ENCODE data around the gene PRPF8. TPM values are rescaled to one million over a fixed set of nuclear protein-coding genes. Genes with fewer than 3 reads are reported as not detected.

Gene PRPF8
- 255 to 267 TPM (median 262 TPM) in 5 replicates for total RNA-seq (2022; extraction: Qiagen RNA extraction)

DNA sequence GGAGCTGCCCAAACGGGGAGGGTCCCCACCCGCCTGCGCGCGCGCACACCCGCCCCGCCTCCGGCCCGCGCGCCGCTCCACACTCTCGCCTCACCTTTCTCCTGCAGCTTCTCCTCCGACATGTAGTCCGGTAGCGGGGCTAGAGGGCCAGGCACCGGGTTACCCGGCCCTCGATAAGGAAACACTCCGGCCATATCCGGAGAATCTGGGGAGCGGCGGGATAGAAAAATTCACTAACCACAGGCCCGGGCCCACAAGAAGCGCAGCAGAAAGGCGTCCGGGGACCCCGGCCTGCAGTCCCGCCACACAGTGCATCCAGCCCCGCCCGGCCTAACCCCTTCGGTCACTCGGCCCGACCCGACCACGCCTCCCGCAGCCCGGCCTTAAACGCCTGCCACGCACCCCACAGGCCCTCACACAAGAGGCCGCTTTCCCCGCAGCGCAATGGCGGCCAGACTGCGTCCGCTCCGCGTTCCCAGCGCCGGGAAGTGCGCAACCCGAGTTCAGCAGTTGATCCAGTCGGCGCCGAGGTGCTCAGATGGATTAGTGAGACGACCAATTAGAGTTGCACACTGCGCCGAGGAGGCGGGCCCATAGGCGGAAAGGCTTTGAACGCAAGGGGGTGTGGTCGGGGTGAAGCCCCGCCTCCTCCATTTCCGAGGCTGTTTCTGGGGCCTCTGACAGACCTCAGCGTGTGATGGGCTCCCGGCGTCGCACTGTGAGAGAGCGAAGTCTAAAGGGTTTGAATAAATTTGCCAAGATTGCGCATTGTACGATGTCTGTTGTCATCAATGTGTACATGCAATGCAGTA, at the start of gene PRPF8:
Gene PRPF8 (minus strand): TSS at position 490 of the 812 bp plus-strand sequence. CDS start 296 bp downstream, at position 194.

DNA sequence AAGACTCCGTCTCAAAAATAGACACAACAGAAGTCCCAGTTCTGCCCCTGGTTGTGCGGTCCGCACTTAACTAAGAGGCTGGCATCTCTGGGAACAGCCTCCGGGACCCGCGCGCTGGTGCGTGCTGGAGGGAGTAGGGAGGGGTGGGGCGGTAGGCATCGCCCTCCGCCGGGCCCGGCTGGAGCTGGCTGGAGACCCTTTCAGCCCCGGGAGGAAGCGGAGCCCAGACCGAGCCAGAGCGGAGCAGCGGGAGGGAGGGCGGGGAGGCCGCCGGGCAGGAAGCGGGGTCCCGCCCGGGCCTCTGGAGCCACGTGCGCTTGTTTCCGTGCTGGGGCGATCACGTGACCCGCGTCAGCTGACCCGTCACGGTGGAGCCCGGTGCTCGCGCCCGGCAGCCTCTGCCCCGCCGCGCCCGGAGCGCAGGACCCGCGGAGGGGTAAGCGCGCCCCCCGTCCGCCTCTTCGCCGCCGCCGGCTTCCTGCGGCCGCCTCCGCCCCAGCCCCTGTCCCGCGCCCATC, 39.7 kb upstream of the PRPF8 start, which contains the start of gene WDR81:
Gene WDR81 (plus strand): TSS at position 354 of the 518 bp plus-strand sequence. CDS start 256 bp downstream, outside the sequence.

DNA sequence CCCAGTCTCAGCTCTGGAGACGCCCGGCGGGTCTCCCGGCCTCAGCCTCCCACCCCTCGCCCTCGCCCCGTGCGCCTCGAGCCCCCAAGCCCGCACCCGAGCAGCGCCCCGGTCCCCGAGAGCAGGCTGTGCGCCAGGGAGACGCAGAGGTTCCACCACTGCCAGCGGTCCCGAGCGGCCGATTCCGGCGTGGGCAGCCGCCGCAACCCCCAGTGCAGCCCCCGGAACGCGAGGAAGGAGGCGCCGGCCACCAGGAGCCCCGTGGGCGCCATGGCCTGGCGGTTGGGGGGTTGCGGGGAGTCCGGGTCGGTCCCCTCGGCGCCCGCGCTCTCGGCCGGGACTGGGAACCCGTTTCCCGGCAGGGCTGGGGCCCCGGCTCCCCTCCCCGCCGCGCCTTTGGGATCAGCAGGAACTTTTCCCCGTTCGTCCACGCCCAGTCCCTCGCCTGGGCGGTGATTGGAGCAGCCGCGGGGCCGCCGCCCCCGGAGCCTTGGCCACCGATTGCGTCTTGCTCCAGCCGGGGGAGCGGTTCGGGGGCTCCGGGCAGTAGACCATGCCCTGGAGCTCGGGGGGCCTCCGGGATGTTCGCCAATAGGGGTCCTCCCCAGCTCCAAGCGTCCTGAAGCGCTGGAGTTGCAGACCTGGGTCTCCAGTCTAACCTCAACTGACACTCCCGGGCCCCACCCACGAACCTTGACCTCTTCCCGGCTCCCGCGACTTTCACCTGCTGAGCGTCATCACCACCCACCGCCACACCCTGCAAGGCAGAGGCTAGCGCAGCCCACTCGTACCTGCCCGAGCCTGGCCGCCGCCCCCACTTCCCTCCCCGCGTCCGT, 25.5 kb upstream of the PRPF8 start, which contains the start of gene TLCD2:
Gene TLCD2 (minus strand): TSS at position 407 of the 836 bp plus-strand sequence. CDS start 135 bp downstream, at position 272.

DNA sequence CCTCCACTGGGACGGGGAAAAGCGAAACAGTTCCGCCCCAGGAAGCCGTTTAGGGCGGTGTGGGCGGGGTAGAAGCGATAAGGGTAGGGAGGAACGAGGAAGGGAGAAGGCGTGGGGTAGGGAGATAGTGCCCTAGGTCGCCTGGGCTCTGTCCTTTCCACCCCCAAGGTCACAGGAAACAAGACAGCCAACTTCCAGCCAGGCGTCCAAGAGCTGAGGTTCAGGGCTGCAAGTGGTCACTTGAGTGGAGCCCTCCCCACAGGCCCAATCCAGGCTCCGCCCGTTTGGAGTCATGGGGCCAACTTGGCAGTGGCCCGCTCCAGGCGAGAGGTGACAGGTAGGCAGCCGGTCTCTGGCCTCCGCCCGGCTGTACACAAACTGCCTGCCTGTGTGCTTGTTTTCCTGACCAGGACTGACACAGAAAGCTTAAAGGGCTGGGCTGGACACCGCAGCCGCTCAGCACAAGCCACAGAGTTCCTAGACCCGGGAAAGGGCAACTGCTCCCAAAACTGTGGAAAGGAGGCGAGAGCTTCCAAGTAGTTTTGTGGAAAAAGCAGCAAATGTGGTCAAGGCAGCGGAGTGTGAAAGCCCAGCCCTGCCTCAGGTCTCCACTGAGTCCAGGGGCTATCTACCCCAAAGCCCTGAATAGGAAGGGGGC, 34.7 kb downstream of the PRPF8 start, which contains the start of gene RILP:
Gene RILP (minus strand): TSS at position 23 of the 658 bp plus-strand sequence. CDS start 62 bp downstream, outside the sequence.

DNA sequence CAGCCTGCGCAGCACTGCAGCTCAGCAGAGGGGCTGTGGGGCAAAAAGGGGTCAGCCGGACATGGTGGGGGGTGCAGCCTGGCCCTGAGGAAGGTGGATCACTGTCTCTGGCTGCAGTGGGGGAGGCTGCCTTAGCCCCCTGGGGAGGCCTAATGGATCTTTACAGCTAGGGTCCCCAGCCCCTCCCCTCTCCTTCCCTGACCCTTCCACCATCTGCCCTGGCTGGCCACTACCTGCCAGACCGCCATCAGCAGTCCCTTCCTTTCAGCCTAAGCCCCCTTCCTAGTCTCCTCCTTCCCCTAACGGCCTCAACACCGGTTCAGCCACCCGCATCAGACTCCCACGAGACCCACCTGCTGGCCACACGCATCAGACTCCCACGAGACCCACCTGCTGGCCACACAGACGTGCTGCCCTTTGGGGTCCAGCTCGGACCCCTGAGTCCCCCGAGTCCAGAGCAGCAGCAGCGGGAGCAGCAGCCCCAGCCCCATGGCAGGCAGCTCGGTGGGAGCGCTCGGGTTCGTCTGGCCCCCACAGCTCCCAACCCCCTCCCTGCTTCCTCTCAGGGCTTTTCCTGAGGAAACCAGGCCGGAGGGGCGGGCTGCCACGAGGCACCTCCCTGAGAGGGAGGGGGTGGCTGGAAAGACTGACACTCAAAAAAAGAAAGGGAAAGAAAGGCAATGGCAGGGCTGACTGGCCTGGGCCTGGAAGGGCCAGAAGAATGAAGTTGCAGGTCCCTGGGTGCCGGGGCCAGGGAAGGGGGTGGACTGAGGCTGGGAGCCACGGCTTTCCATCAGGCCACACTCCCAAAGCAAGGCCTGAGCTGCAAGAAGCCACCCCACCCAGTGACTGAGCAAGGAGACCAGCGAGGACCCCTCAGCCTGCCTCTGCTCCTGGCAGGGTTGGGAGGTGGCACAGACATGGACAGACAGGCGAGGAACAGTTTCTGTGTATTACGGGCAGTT, 39.2 kb downstream of the PRPF8 start, which contains the start of gene SCARF1:
Gene SCARF1 (minus strand): TSS at position 526 of the 965 bp plus-strand sequence. CDS start 35 bp downstream, at position 491.

DNA sequence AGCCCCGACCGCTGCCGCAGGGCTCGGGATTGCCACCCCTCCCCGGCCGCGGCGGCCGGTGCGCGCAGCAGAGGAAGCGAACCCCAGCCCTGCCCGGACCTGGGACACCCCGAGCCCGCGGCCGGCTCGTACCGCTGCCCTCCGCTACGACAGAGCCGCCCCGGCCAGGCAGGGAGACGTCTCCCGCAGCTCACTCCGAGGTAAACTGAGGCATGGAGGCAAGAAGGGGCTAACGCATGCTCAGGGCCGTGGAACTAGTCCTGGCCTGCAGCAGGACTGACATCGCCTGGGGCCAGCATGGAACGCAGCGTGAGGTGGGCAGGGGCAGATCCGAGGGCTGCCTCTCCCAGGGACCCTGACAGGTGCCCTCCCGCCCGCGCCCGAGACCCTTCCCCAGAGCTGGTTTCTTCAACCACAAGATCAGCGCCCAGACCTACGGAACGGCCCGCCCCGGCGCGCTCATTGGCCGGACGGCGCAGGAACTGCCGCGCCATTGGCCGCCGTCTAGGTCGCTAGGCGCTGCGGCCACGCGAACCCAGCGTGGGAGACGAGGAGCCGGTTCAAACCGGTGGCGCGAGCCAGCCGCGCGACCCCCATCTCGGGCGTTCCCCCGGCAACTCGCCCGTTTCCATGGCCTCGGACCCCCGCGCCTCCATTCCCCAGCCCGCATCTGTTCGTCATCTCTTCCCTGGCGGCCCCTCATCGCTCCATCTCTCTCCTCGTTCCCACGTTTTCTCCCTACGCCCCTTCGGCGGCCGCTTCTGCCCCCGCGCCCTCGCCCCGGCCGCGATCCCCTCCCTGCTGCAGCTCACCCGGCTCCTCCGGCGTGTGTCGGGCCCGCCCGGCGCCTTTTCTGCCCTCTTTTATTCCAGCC, 56.4 kb downstream of the PRPF8 start, which contains the start of gene SLC43A2:
Gene SLC43A2 (minus strand): TSS at position 853 of the 874 bp plus-strand sequence. CDS start 960 bp downstream, outside the sequence.

Other genes starting within 250 kb of the PRPF8 start
- gene CRK, start 228.6 kb downstream of the PRPF8 start, total RNA-seq (2022; extraction: Qiagen RNA extraction) = 88.1 to 108 TPM (median 99.7 TPM) in 5 replicates
- 96.3 to 150 TPM (median 146 TPM) in 5 replicates for gene MYO1C, start 192.2 kb downstream of the PRPF8 start, total RNA-seq (2022; extraction: Qiagen RNA extraction)
- 24.1 to 28.0 TPM (median 26.6 TPM) in 5 replicates for gene INPP5K, start 168.3 kb downstream of the PRPF8 start, total RNA-seq (2022; extraction: Qiagen RNA extraction)
- 68.4 to 80.3 TPM (median 74.6 TPM) in 5 replicates for gene PITPNA, start 122.1 kb downstream of the PRPF8 start, total RNA-seq (2022; extraction: Qiagen RNA extraction)
- 4.1 to 6.5 TPM (median 5.4 TPM) in 5 replicates for gene SLC43A2, start 56.0 kb downstream of the PRPF8 start, total RNA-seq (2022; extraction: Qiagen RNA extraction)
- gene SCARF1, start 39.1 kb downstream of the PRPF8 start, total RNA-seq (2022; extraction: Qiagen RNA extraction) = 0.14 to 0.29 TPM (median 0.21 TPM) in 5 replicates
- 12.3 to 16.3 TPM (median 15.4 TPM) in 5 replicates for gene RILP, start 35.0 kb downstream of the PRPF8 start, total RNA-seq (2022; extraction: Qiagen RNA extraction)
- gene TLCD2, start 25.5 kb upstream of the PRPF8 start, total RNA-seq (2022; extraction: Qiagen RNA extraction) = 1.5 to 2.8 TPM (median 2.2 TPM) in 5 replicates
- gene WDR81, start 39.8 kb upstream of the PRPF8 start, total RNA-seq (2022; extraction: Qiagen RNA extraction) = 20.2 to 32.5 TPM (median 29.9 TPM) in 5 replicates
- 3.8 to 4.6 TPM (median 4.2 TPM) in 5 replicates for gene SERPINF2, start 58.0 kb upstream of the PRPF8 start, total RNA-seq (2022; extraction: Qiagen RNA extraction)
- 1.5 to 2.7 TPM (median 2.5 TPM) in 5 replicates for gene SERPINF1, start 77.2 kb upstream of the PRPF8 start, total RNA-seq (2022; extraction: Qiagen RNA extraction)
- 7.8 to 10.3 TPM (median 9.8 TPM) in 5 replicates for gene SMYD4, start 145.0 kb upstream of the PRPF8 start, total RNA-seq (2022; extraction: Qiagen RNA extraction)
- gene RPA1, start 145.1 kb upstream of the PRPF8 start, total RNA-seq (2022; extraction: Qiagen RNA extraction) = 60.0 to 82.3 TPM (median 70.3 TPM) in 5 replicates

Measured in A549 treated with dexamethasone at 1 μM for 4 hours (cell line).